A204.1 (cell line): ENCODE measurements around the gene ATP8B3.

Experiments used
- FAIRE-seq: peaks from 2 replicates; lab custom pipeline; 2012; peaks lifted over from hg19 to GRCh38; lab: Jason Lieb, UNC

The ATP8B3 gene

DNA sequence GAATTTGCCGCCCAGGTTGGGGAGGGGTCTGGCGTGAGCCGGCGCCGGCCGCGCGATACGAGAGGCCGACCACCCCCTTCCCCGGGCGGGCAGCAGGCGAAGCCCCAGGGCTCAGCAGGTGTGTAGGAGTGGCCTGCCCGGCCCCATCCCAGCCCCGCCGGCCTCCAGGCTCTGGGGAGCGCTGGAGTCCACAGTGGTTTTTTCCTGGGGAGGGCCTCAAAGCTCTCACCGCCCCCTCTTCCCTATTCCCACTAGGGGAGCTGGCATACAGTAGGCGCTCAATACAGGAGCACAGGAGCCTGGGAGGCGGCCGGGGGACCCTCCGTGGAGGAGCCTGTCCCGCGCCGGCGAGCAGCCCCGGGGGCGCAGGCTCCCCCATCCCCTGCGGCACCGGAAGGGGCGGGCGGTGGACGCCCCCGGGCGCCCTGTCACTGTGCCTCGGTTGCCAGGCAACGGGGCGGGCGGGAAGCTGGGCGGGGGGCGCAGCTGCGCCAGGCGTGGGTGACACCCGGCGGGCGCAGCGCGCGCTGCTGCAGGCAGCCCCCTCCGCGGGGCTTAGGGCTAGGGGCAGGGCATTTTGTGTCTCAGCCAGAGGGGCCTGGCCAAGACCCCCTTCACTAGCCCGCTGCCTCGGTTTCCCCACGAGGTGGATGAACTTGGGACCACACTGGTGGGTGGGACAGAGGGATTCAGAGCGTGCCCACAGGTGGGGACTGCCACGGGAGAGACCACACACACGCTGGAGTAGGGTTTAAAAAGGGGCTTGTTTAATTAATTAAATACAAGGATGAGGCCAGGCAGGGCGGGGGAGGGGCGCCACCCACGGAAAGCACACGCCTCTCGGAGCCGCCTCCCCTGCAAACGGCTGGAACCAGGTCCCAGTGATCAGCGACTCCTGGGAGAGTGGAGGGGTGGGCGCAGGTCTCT, 39.8 kb upstream of the ATP8B3 start:
- no peak for FAIRE-seq

DNA sequence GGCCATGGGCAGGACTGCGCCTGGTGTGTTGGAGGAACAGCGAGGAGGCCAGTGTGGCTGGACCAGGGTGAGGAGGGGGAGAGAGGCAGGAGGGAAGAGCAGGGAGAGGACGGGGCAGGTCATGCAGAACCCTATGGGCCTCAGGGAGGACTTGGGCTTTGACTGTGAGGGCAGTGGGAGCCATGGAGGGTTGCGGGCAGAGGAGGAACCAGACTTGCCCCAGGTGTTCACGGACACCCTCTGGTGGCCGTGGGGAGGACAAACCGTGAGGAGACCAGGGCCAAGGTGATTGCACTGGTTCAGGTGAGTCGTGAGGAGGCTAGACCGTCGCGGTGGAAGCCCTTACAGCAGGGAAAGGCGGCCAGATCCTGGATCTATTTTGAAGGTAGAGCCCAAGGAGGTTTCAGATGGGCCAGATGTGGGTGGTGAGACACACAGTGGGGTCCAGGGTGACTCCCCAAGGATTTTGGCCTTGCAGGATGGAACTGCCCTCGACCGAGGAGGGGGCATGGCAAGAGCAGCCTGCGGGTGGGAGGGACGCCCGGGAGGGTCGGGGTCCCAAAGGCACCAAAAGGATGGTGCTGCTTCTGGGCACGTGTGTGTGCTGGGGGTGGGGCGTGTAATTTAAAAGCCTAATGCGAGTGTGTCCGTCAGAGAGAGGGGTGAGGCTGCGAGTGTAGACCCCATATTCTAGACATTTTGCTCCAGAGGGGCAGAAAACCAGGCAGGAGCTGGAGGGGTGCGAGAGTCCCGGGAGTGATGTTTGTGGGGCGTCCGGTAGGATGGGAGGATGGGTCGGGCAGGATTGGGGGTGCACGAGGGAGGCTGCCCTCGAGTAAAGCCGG, 39.0 kb upstream of the ATP8B3 start:
- FAIRE-seq = no peak

GRCh38 chr19:1849886-1850398, 37.9 kb upstream of the ATP8B3 start:
- FAIRE-seq = no peak

DNA sequence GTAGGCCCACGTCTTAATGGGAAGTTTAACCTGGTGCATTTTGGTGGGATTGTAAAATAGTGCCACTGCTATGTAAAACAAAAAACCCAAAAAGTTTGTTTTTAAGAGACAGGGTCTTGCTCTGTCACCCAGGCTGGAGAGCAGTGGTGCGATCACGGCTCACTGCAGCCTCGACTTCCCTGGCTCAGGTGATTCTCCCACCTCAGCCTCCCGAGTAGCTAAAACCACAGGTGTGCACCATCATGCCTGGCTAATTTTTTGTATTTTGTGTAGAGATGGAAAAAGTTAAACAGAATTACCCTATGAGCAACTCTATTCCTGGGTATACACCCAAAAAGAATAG, 37.0 kb upstream of the ATP8B3 start:
- no peak for FAIRE-seq

- FAIRE-seq = no peak
These were observed 36.5 kb upstream of the ATP8B3 start, which contains the start of gene REXO1 for GRCh38 chr19:1848399-1849131. Gene REXO1 (minus strand): TSS chr19:1848483. CDS start chr19:1848358, 125 bp downstream.

DNA sequence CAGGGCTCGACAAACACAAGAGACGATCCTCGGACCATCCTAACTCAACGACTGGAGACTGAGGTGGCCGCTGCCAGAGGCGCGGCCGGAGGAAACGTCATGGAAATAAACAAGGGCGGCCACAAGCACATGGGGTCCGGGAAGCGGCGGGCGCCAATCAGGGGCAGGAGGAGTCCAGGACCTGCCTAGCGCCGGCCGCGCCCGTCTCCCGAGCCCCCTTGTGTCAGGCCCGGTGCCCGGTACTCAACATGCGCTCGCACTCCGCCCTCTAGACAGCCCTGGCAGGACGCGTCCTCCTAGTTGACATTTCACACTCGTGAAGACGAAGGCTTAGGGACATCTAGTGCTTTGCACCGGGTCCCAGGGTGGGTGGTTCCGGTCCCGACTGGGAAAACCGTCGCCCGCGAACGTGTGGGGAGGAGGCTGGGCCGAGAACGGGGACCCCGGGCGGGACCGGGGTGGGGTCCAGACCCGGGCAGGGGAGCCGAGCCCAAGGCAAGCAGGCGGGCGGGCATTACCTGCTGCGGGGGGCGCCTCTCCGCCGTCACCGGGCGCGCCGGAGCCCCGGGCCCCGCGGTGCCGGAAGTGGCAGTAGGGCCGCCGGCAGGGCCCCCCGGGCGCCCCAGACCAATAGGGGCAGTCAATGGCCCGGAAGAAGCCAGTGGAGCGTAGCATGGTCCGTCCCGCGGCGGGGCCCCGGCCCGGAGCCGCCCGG, 35.8 kb upstream of the ATP8B3 start:
- no peak for FAIRE-seq

DNA sequence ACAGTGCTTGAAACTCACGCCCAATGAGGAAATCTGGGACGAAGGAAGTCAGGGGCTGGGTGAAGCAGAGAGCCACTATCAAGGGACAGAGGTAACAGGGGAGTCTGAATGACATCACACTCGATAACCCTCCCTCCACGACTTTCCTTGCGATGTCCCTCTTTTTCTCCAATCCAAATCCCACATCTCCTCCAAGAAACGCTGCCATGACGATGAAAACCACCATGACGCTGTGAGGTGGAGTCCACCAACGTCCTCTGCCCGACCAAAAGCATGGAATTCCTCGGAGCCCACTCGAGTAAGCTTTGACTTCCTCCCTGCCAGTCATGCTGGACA, 35.2 kb upstream of the ATP8B3 start:
- FAIRE-seq = no peak

GRCh38 chr19:1846517-1847204, 34.6 kb upstream of the ATP8B3 start:
- no peak for FAIRE-seq

DNA sequence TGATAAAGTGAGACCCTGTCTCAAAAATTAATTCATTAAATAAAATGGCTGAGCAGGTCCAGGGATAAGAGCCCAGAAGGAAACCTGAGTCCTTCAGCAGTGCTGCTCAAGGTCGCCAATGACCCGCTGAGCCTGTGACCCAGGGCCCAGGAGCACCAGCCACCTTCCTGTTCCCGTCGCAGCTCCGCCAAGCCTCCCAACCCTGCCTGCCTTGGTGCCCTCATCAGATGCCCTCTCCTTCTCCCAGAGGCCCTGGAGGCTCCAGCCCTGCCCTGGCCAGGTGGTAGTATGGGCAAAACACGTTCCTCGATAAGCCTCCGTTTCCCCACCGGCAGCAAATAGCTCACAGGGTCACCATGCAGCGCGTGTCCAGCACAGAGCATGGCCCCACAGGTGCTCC, 33.6 kb upstream of the ATP8B3 start:
- FAIRE-seq = no peak

DNA sequence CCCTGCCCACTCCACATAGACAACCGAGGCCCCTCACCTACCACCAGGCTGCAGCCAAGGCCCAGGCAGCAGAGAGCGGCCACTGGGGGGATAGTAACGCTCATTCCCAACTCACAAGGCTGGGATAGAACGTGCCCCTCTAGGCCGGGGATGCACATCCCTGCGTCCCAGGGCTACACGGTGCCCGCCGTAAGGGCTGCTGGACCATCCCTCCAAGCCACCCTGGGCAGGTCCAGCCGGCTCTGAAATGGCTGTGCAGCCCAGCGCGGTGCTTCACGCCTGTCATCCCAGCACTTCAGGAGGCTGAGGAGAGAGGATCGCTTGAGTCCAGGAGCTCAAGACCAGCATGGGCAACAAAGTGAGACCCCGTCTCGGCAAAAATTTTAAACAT, 33.0 kb upstream of the ATP8B3 start:
- FAIRE-seq = no peak

- FAIRE-seq = no peak
These were observed 32.5 kb upstream of the ATP8B3 start for GRCh38 chr19:1844513-1845124.

- FAIRE-seq = no peak
These were observed 31.7 kb upstream of the ATP8B3 start for GRCh38 chr19:1843646-1844394.

DNA sequence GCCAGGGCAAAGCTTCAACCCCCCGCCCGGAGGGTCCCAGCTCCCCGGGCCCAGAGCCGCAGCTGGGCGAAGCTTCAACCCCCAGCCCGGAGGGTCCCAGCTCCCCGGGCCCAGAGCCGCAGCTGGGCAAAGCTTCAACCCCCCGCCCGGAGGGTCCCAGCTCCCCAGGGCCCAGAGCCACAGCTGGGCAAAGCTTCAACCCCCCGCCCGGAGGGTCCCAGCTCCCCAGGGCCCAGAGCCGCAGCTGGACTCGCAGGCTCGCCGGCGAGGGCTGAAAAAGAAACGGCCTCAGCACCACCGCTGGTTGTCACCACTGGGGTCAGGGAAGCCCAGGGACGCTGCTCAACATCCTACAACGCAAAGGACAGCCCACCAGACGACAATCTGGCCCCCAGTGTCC, 31.0 kb upstream of the ATP8B3 start:
- no peak for FAIRE-seq

GRCh38 chr19:1841209-1841924, 29.3 kb upstream of the ATP8B3 start:
- no peak for FAIRE-seq

- FAIRE-seq = no peak
These were observed 28.6 kb upstream of the ATP8B3 start for GRCh38 chr19:1840541-1841115.

GRCh38 chr19:1839658-1840540, 27.8 kb upstream of the ATP8B3 start:
- no peak for FAIRE-seq

- FAIRE-seq = no peak
These were observed 25.6 kb upstream of the ATP8B3 start for GRCh38 chr19:1837625-1838105.

DNA sequence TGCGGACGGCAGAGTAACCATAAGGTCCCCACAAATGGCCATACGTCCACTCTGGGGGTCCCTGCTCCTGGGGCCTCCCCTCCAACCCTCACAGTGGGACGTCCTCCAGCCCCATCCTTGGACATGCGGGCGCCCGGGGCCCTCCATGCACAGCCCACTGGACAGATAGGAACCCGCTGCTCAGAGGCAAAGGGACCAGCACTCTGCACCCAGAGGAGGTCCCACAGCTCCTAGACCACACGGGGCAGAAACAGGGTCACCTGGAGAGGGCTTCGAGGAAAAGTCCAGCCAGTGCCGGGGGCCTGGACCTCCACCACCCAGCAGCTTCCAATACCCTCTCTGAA, 25.1 kb upstream of the ATP8B3 start:
- FAIRE-seq = no peak
